GM19099 (cell line): ENCODE data around the gene ATAT1.
A peak's percentile ranks its signal among the peaks of the same experiment; 100 is the strongest.

ENCODE experiments used
- POLR2A ChIP-seq: IDR thresholded peaks from 3 replicates; pipeline ENCODE4 v1.6.1; 2011; ENCODE audit warnings: low read depth; ENCODE audit not compliant: insufficient read length; ENCODE audit errors: extremely low read depth

ATAT1 gene

DNA sequence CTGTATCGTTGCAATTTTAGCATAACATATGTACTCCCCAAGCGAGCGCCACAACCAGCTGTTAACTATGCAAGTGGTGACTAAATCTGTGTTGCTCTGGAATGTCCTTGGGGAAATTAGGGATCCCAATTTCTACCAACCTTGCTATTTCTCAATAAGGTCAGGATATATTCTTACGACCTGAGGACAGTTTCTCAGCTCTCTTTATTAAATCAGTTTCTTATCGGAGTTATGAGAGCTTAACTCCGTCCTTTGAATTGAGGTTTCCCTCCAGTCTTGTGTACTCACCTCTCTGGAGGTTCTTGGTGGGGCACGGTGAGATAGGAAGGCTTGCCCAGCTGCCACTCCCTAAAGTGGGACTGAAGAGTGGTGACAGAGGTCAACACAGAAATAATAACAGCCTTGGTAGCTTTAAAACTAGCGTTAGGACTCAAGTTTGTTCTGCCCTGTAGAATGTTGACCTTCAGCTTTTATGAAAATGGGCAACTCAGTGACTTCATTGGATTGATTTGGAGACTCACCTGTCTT is 8.3 kb upstream of the ATAT1 start:
- TF ChIP-seq POLR2A = no peak

DNA sequence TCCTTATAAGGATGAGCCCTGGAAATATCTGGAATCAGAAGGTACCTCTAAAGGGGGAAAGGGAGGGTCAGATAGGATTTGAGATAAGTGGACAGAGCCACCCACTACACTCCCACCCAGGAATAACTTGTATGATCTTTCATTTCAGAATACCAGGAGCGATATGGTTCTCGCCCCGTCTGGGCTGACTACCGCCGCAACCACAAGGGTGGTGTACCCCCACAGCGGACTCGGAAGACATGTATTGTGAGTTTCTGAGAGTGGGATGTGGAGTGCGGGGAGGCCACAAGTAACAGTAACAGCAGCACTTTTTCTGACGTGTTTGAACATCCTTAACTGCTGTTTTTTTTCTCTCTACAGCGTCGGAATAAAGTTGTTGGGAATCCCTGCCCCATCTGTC is 7.1 kb upstream of the ATAT1 start:
- no peak for TF ChIP-seq POLR2A

DNA sequence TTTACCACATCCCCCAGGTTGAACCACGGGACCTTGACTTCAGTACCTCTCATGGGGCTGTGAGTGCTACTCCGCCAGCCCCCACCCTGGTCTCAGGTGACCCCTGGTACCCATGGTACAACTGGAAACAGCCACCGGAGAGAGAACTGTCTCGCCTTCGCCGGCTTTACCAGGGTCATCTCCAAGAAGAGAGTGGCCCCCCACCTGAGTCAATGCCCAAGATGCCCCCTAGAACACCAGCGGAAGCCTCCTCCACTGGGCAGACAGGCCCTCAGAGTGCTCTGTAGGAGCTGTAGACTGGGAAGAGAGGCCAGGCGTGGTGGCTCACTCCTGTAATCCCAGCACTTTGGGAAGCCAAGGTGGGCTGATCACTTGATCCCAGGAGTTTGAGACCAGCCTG is 1.2 kb upstream of the ATAT1 start:
- TF ChIP-seq POLR2A = no peak

DNA sequence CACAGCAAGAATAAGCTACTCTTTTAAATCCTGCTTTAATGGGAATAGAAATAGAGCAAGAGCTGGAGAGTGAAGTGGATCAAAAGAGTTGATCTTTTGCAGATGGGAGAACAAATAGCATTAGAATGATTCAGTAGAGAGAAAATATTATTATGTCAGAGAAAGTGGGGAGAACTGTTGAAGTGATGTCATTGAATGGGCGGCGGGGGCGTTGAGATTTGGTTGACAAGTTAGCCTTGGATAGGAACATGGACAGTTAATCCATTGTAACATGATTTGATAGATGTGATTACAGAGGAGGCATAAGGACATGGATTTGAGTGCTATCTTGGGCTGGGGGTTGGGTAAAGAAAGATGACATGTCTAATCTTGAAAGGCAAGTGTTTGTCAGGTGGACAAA is 9.2 kb downstream of the ATAT1 start:
- no peak for TF ChIP-seq POLR2A

DNA sequence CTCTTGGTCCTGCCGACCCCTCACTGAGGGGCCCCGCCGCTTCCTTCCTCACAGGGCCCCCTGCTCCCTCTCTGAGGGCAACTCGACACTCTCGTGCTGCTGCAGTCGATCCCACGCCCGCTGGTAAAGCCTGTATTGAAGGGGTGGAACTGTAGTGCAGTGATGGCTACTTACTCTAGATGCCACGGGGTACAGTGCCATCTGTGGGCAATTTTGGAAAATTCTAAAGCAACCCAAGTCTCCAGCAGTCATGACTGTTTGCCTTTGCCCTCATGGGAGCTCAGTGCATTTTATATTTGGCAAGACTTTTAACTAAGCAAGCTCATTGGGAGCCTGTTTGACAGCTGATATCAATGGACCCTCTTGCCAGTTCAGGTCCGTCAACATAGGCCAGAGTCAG is 13.8 kb downstream of the ATAT1 start:
- no peak for TF ChIP-seq POLR2A

DNA sequence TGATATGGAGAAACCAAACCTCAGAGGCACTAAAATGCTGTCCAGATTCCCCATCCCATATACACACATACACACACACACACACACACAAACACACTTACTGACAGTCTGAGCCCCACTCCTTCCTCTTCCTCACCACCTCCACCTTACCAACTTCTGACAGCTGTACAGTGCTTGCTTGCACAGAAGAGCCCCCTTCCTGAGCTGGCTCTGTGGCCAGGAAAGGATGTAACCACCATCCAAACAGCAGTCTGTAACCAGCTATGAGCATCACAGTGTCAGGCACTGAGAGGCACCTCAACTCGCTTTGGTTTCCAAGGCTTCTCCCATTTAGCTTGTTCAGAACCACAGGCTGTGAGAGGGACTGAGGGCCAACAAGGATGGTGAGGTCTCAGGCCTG is 14.4 kb downstream of the ATAT1 start:
- TF ChIP-seq POLR2A = no peak

DNA sequence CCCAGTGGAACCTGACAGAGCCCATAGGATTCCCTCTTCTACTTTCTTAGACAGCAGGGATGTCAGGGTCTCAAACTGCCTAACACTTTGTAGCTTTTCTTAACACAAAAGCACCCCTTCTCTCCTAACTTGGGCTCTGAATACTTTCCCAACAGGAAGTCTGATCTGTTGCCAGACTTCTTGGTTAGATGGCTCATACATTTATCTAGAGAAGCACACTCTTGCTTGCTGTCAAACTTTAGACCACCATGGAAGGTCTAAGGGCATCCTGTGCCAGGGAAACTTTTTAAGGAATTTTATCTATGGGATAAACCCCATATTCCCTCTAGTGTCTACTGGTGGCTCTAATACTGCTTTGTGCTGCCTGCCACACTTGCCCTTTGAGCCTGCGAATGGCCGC is 17.0 kb downstream of the ATAT1 start:
- no peak for TF ChIP-seq POLR2A

DNA sequence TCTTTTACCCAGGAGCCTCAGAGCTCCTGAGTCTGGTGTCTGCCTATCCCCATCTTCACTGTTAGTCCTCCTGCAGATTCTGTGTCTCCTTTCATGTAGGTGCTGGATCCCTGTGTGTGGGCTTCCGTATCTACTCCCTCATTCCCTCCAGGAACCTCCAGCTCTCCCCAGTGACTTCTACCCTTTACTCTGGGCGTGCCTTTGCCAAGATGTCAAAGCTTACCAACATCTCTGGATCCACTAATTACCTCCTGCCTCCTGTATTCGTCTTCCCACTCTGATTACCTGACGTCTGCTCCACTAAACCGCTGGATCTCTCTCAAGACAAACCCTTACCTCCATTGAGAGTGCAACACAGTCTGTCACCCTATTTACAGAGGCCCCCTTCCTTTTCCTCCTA is 18.1 kb downstream of the ATAT1 start:
- TF ChIP-seq POLR2A = no peak

DNA sequence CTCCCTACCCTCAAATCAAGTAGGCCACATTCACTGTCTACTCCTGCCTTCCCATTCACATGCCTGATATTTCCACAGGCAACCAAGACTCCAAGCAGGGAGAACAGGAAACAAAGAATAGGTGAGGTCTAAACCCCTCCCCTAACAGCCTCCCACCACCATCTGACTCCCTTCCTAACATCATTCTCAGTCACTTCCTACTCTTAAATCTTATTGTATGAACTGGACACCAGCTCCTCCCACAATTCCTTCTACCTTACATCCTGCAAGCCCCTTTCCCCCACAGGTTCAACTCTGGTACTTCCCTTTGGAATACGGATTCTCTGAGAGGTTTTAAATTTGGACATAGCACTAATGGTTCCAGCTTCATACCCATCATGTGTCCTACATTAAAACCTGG is 19.3 kb downstream of the ATAT1 start:
- no peak for TF ChIP-seq POLR2A

DNA sequence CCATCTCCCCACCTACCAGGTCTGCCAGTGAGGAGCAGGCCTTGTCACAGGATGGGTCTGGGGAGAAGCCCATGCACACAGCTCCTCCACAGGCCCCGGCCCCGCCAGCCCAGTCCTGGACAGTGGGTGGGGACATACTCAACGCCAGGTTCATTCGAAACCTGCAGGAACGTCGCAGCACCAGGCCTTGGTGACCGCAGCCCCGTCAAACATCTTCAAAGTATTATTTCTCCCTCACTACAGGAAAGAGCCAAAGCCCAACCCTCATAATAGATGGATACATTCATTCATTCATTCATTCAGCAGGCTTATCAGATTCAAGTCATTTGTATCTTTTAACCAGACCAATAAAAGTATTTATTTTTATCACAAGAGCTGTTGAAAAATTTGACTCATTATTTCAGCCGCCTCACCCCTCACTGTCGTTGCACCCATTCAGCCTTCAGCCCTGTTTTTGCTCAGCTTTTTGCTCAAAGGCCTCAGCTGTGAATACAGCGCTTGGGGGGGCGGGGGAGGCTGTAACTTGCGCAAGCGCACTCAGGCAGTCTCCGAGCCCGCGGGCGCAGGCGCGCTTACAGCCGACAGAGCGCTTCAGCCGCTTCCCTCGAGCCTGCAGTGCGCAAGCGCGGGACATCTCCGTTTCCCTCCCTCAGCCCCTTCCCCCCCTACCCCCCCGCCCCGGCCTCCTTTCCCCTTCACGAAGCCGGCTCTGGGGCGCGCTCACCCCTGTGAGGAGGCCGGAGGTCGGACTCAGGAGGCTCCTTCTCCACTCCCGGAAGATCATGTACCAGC is 20.0 kb downstream of the ATAT1 start, which contains the start of gene C6orf136:
C6orf136 (plus strand) TSS at position 684 of the 792 bp plus-strand sequence; CDS start at position 783, 99 bp downstream.
- TF ChIP-seq POLR2A = no peak

DNA sequence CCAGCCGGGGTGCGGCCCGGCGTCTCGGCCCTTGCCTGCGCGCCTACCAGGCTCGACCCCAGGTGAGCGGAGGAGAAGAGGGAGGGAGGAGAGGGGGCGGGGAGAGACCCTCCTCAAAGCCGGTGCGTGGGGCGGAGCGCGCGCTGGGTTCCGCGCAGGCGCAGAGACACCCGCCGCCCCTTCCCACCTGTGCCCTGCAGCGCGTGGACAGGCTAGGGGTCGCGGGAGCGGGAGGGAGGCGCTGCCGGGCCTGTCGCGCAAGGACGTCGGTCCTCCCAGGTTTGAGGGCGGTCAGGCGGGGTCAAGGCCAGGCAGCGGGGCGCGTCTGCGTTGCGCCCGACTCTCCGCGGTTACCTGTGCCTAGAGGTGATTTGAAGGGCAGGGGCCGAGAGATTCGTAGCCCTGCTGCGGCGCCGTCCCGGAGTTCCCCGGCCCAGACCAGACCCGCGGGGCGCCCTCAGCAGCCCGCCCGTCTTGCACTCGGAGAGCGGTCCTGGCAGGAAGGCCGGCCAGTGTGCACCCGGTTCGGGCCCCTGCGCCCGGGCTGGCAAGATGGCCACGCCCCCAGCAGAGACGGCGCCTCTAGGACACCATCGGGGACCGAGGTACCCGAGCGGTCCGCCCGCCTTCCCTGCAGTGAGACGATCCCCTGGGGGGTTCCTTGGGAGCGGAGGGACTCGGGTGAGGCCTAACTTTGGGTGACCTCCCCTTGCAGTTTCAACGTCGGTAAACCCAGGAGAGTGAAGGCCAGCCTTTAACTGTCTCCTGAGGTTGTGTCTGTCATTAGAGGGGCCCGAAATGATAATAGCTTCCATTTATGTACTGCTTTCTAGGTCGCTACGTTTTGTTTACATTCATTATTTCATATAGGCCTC is 20.8 kb downstream of the ATAT1 start:
- TF ChIP-seq POLR2A = peak; percentile 53

DNA sequence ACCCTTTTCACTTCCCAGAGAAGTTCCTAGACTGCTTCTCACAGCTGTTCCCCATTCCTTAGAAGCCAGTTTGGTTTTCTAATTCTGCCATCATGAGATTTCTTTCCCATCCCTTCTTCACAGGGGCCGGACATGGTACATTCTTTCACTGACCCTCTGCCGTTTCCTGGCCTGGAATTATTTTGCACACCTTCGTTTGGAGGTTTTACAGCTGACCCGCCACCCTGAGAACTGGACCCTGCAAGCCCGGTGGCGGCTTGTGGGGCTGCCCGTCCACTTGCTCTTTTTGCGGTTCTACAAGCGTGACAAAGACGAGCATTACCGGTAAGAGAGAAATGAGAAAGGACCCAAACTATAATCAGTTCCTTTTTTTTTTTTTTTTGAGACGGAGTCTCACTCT is 24.5 kb downstream of the ATAT1 start:
- no peak for TF ChIP-seq POLR2A

DNA sequence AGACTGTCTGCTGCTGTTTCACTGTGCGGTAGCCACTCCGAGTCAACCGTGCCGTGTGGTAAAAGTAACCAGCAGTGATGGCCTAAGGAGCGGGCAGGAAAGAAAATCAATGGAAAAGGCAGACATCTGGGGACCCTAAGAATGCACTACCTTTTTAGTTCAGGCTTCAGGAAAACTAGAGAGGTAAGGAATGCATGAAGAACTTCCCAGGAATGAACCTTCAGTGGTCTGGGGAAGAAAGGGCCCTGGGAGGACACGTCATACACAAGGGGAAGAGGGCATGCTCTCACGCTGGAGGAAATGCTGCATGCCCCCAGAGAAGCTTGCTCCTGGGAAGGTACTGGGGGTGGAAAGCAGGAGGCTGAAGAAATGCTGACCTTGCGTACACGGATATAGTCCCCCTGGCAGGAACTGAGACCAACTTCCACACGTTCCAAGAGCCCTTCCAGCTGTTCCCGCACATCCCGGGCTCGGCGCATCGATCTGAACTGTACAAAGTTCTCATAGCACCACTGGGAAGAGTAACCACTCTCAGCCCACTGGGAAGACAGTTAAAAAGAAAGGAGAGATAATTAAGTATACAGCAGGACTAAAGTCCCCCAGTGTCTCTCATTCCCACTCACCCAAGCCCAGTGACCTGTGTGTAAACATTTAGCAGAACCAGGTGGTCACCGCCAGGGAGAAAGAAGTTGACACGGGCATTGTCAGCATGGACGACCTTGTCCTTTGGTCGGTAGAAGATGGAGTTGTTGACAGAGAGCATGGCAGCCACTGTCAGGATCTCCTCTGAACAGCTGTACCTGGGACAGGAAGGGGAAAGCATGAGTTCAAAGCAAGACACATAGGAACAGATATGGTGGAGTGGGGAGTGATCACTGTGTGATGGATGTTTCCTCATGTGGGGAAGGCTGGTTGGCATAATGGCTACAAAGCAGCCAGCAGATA is 28.4 kb downstream of the ATAT1 start:
- TF ChIP-seq POLR2A = no peak

DNA sequence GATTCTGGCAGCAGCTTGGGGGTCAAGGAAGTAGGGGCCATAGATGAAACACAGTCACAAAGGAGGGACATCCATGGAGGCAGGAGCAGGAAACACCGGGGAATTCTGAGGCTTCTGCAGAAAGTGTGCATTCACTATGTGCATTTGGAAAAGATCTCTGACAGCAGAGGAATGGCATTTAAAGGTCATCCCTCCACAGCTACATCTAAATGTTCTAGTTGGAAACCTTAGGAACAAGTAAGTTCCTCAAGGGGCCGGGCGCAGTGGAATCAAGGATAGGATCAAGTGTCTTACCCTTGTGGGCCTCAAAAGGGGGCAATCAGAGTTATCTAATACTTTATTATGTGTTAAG is 29.0 kb downstream of the ATAT1 start:
- TF ChIP-seq POLR2A = no peak

DNA sequence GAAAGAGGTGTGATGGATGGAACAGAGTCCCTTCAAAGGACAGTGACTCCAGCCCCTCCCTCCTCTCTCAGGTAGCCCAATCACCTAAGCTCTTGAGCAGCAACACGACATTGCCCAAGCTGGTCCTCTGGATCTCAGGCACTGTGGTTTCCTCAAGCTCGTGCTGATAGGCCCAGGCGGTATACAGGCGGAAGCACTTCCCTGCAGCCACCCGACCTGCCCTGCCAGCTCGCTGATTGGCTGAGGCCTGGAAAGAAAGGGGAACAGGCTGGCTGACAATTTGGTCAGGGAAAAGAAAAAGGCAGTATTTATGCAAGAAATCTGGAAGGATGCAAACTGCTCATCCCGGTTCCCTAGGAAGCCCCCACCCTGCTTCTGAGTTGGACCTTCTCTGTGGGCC is 29.8 kb downstream of the ATAT1 start:
- no peak for TF ChIP-seq POLR2A

DNA sequence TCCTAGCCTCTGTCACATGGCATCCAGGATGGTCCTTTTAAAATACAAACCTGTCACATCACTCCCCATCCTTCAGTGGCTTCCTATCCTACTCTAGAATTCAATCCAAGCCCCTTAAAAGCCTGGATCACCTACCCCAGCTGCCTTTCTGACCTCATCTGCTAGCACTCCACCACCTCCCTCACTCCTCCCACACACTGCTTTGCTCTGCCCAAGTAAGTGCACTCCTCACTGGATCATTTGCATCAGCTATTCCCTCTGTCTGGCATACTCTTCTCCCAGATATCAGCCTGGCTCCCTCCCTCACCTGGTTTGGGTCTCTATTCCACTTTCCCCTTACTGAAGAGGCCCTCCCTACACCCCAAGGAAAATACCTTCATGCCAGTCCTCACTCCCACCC is 30.8 kb downstream of the ATAT1 start:
- no peak for TF ChIP-seq POLR2A
